ENCODE measurements around the gene NCAM1. TPM values are rescaled to one million over a fixed set of nuclear protein-coding genes. Genes with fewer than 3 reads are reported as not detected.

Gene NCAM1
- total RNA-seq, 1 experiment from 2014 or later, result 0.95 TPM

DNA sequence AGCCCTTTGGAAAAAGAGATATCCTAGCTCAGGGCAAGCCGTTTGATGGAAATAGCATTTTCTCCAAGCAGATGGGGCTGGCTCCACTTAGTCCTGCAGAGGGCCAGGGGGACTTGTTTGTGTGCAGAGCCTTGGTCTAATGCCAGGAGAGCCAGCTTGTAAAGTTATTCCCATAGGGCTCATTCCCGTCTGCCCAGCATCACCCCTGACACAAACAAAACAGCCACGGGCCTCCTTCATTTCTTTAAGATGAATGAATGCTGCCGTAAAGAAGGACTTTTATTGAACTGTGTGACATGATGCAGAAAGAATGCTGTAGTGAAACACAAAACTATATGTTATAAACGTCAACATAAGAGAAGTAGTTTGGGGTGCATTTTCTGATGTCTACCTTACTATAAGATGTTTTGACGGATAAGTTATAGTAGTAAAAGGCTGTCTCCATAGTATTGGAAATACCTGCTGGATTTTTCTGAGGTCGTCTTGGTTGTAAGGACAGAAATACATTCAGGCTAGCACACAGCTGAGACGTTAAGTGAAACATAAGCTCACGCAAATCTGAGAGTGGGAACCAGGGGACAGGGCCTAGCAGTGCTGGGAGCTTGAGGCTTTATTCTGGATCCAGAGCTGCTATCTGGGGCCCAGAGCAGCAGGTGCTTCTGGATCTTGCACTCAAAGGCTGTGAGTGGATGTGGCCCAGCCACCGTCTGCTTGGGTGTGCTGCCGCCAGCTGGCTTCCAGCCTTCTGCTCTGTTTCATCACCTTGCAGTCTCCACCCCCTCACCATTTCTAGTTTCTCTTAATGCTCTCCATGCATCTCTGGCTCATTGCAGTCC lies 53.3 kb downstream of the NCAM1 start:
- H3K4me3 Mint-ChIP-seq (ENCODE audit: unreplicated experiment), result no peak overlapping the region
- no peaks in the 10 kb centered on the region for H3K9me3 Mint-ChIP-seq (ENCODE audit: unreplicated experiment)
- H3K36me3 ChIP-seq (ENCODE audit: control insufficient read depth, insufficient read depth, low read length), result no peaks in the 10 kb centered on the region
- no peaks in the 10 kb centered on the region for H3K36me3 Mint-ChIP-seq (ENCODE audit: insufficient read depth, unreplicated experiment)
- intact Hi-C loops (cut with micrococcal nuclease; ENCODE audit: unreplicated experiment), result no loop called here
- TF ChIP-seq, protein P1, sequence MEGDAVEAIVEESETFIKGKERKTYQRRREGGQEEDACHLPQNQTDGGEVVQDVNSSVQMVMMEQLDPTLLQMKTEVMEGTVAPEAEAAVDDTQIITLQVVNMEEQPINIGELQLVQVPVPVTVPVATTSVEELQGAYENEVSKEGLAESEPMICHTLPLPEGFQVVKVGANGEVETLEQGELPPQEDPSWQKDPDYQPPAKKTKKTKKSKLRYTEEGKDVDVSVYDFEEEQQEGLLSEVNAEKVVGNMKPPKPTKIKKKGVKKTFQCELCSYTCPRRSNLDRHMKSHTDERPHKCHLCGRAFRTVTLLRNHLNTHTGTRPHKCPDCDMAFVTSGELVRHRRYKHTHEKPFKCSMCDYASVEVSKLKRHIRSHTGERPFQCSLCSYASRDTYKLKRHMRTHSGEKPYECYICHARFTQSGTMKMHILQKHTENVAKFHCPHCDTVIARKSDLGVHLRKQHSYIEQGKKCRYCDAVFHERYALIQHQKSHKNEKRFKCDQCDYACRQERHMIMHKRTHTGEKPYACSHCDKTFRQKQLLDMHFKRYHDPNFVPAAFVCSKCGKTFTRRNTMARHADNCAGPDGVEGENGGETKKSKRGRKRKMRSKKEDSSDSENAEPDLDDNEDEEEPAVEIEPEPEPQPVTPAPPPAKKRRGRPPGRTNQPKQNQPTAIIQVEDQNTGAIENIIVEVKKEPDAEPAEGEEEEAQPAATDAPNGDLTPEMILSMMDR (IDR thresholded peaks at IDR 0.05; ENCODE audit: insufficient read depth in 1 of 2, low read depth in 1 of 2, low read length in 1 of 2, severe bottlenecking in 1 of 2, unreplicated experiment in 1 of 2), result no peak
- H3K27me3 ChIP-seq (replicated peaks; ENCODE audit: control insufficient read depth, insufficient read depth, low read length), result no peaks in the 10 kb centered on the region; the same call in 1 of the 2 replicates
- H3K4me1 Mint-ChIP-seq (ENCODE audit: low read depth, unreplicated experiment), result no peaks in the 10 kb centered on the region
- CTCF ChIA-PET, result interaction anchor here (1.1 kb wide), 1 partner anchor 275 kb away, joined by 4 read pairs; no protein-coding TSS in a partner anchor
- no peaks in the 10 kb centered on the region for H3K4me1 ChIP-seq
- DNase-seq, result peak in 1 of 2 experiments; percentile 9
- POLR2A ChIA-PET, result no interaction called here
- no TSS peak for BruUV-seq (replicated peaks)
- no peak overlapping the region for H3K4me3 ChIP-seq (ENCODE audit: low read depth, low read length)
- no peaks in the 10 kb centered on the region for H3K9me3 ChIP-seq
- peaks cover 14% of the 10 kb centered on the region for H3K27me3 Mint-ChIP-seq (ENCODE audit: insufficient read depth, unreplicated experiment)
- no peak overlapping the region for H3K27ac Mint-ChIP-seq (ENCODE audit: unreplicated experiment)

DNA sequence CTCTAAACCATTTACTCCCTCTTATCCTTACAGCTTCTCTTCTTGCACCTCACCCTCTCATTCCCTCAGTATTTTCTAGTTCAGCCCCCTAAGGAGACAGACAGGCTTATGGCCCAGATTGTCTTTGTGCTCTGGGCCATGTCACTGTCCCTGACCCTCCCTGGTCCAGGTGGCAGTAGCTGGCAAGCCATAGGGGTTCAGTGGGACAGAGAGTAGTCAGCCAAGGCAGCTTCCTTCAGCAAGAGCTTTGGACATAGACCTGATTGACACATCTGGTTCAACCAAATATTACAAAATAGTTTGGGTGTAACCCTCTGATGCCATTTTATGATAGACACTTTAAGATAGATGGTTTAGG lies 53.9 kb downstream of the NCAM1 start:
- Histone ChIP-seq H3K9me3 (no peaks in the 10 kb centered on the region), H3K27me3 (replicated peaks; ENCODE audit: control insufficient read depth, insufficient read depth, low read length) (no peaks in the 10 kb centered on the region; the same call in 1 of the 2 replicates), H3K4me1 (no peaks in the 10 kb centered on the region), H3K36me3 (ENCODE audit: control insufficient read depth, insufficient read depth, low read length) (no peaks in the 10 kb centered on the region), H3K4me3 (ENCODE audit: low read depth, low read length) (no peak overlapping the region)
- H3K9me3 Mint-ChIP-seq (ENCODE audit: unreplicated experiment), result no peaks in the 10 kb centered on the region
- BruUV-seq (replicated peaks), result no TSS peak
- H3K36me3 Mint-ChIP-seq (ENCODE audit: insufficient read depth, unreplicated experiment), result no peaks in the 10 kb centered on the region
- peaks cover 20% of the 10 kb centered on the region for H3K27me3 Mint-ChIP-seq (ENCODE audit: insufficient read depth, unreplicated experiment)
- H3K27ac Mint-ChIP-seq (ENCODE audit: unreplicated experiment), result no peak overlapping the region
- no peak for DNase-seq
- intact Hi-C loops (cut with micrococcal nuclease; ENCODE audit: unreplicated experiment), result no loop called here
- TF ChIP-seq, protein P1 (IDR thresholded peaks at IDR 0.05; ENCODE audit: insufficient read depth in 1 of 2, low read depth in 1 of 2, low read length in 1 of 2, severe bottlenecking in 1 of 2, unreplicated experiment in 1 of 2), result no peak
- H3K4me1 Mint-ChIP-seq (ENCODE audit: low read depth, unreplicated experiment), result no peaks in the 10 kb centered on the region
- CTCF ChIA-PET, result no interaction called here
- H3K4me3 Mint-ChIP-seq (ENCODE audit: unreplicated experiment), result no peak overlapping the region
- POLR2A ChIA-PET, result no interaction called here

DNA sequence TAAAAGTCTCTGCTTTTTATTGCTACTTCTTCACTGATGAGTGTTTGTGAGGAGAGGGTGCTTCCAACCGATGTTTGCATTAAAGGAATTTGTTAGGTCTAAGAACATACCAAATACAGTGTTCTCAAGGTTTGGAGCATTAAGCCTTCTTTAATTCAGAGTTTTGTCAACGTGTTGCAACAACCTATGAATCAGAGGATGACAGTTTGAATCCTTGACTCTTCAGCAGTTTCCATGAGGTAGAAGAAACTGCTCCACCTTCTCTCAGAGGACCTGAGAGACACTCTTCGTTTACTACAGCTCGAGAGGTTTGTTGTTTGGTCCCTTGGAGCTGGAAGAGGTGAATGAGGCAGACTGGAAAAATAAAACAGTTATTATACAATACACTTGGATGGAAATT lies 55.7 kb downstream of the NCAM1 start:
- Mint-ChIP-seq H3K4me1 (ENCODE audit: low read depth, unreplicated experiment) (no peaks in the 10 kb centered on the region), H3K27ac (ENCODE audit: unreplicated experiment) (no peak overlapping the region)
- no TSS peak for BruUV-seq (replicated peaks)

More for the DNA sequence above, 55.7 kb downstream of the NCAM1 start:
- Mint-ChIP-seq H3K36me3 (ENCODE audit: insufficient read depth, unreplicated experiment) (no peaks in the 10 kb centered on the region), H3K4me3 (ENCODE audit: unreplicated experiment) (no peak overlapping the region), H3K27me3 (ENCODE audit: insufficient read depth, unreplicated experiment) (peaks cover 24% of the 10 kb centered on the region), H3K9me3 (ENCODE audit: unreplicated experiment) (no peaks in the 10 kb centered on the region)
- TF ChIP-seq, protein P1 (IDR thresholded peaks at IDR 0.05; ENCODE audit: insufficient read depth in 1 of 2, low read depth in 1 of 2, low read length in 1 of 2, severe bottlenecking in 1 of 2, unreplicated experiment in 1 of 2), result no peak
- no peak overlapping the region for H3K4me3 ChIP-seq (ENCODE audit: low read depth, low read length)
- no peaks in the 10 kb centered on the region for H3K4me1 ChIP-seq
- H3K27me3 ChIP-seq (replicated peaks; ENCODE audit: control insufficient read depth, insufficient read depth, low read length), result no peaks in the 10 kb centered on the region; the same call in 1 of the 2 replicates
- CTCF ChIA-PET, result no interaction called here
- POLR2A ChIA-PET, result no interaction called here
- no peaks in the 10 kb centered on the region; the same call in 1 of the 2 replicates for H3K9me3 ChIP-seq
- H3K36me3 ChIP-seq (ENCODE audit: control insufficient read depth, insufficient read depth, low read length), result no peaks in the 10 kb centered on the region
- no peak for DNase-seq
- intact Hi-C loops (cut with micrococcal nuclease; ENCODE audit: unreplicated experiment), result no loop called here
